Measurements from ENCODE around the gene FAM193B.

The FAM193B gene

DNA sequence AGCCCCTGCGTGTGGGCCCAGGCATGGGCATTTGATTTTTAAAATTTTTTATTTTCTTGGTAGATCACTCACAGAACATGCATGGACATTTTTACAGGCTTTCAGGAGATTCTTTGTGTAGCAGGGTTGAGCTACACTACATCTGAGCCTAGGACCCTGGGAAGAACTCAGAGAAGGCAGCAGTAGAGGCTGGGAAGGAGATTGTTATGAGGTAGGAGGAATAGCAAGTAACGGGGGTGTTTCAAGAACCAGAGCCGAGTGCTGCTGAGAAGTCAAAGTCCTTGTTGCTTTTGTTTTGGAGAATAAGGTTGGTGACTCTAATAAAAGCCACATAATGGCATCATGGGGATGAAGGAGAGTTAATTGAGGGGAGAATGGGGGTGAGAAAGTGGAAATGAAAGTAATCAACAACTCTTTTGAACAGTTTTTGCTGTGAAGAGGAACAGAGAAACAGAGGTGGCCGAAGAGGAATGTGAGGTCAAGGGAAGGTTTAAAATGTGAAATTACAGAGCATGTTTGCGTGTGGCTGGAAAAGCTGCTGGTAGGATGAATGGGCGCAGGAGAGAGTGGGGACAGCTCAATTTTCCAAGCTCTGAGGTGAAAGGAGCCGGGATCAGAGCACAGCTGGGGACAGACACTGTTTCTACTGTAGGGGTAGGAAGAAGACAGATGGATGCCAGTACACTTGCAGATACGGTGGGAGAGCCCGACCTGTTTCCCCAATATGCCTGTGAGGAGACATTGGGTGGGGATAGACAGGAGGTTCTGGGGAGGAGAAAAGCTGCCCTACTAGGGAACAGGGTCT lies 52.3 kb downstream of the FAM193B start (continued):
- no peak for TF ChIP-seq ESRRG (CRISPR knock-in tag; IDR thresholded peaks at IDR 0.05)
- TF ChIP-seq ZNF8 (CRISPR knock-in tag; IDR thresholded peaks at IDR 0.05), result no peak

DNA sequence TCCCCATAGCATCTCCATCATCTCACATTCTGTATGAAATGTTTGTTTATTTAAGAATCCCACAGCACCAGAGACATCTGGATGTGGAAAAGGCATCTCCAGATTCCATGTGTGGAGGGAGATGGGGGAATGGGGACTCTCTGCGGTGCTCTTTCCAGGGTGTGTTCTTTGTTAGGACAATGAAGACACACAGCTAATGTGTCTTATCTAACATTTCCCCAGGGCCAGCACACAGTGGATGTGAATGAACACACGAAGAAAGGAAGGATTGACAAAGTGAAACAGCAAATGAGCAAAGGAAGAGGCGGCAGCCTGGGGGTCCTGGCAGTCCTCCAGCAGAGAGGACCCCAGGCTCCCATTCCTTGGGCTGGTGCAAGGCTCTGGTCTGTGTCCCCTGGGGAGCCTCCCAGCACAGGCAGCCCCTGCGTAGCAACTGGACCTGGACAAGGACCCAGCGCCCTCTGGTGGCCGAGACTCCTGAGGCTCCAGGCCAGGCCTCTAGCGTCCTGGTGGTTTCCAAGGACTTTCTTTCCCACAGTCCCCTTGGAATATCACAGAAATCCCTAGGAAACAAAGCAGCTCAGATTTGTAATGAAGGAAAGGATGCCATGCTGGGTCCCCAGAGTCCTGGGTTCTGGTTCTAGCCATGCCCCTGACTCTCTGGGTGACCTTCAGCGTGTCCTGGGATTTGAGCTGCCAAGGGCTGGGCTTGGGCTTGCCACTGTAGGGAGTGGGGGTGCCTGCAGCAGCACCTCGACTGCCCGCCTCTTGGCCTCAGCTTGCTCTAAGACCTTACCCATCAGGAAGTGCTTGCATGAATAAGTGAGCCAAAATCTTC lies 53.5 kb downstream of the FAM193B start:
- TF ChIP-seq RARB (CRISPR knock-in tag; IDR thresholded peaks at IDR 0.05), result no peak
- TF ChIP-seq, protein P1, sequence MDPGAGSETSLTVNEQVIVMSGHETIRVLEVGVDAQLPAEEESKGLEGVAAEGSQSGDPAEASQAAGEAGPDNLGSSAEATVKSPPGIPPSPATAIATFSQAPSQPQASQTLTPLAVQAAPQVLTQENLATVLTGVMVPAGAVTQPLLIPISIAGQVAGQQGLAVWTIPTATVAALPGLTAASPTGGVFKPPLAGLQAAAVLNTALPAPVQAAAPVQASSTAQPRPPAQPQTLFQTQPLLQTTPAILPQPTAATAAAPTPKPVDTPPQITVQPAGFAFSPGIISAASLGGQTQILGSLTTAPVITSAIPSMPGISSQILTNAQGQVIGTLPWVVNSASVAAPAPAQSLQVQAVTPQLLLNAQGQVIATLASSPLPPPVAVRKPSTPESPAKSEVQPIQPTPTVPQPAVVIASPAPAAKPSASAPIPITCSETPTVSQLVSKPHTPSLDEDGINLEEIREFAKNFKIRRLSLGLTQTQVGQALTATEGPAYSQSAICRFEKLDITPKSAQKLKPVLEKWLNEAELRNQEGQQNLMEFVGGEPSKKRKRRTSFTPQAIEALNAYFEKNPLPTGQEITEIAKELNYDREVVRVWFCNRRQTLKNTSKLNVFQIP (CRISPR knock-in tag; IDR thresholded peaks at IDR 0.05; ENCODE audit: borderline replicate concordance, low read depth), result no peak
- TF ChIP-seq BACH2 (CRISPR knock-in tag; IDR thresholded peaks at IDR 0.05; ENCODE audit: borderline replicate concordance), result no peak
- TF ChIP-seq ZC3H10 (CRISPR knock-in tag; IDR thresholded peaks at IDR 0.05), result no peak
- TF ChIP-seq CSDC2 (CRISPR knock-in tag; IDR thresholded peaks at IDR 0.05), result no peak
- TF ChIP-seq, protein P2, sequence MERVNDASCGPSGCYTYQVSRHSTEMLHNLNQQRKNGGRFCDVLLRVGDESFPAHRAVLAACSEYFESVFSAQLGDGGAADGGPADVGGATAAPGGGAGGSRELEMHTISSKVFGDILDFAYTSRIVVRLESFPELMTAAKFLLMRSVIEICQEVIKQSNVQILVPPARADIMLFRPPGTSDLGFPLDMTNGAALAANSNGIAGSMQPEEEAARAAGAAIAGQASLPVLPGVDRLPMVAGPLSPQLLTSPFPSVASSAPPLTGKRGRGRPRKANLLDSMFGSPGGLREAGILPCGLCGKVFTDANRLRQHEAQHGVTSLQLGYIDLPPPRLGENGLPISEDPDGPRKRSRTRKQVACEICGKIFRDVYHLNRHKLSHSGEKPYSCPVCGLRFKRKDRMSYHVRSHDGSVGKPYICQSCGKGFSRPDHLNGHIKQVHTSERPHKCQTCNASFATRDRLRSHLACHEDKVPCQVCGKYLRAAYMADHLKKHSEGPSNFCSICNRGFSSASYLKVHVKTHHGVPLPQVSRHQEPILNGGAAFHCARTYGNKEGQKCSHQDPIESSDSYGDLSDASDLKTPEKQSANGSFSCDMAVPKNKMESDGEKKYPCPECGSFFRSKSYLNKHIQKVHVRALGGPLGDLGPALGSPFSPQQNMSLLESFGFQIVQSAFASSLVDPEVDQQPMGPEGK (CRISPR knock-in tag; IDR thresholded peaks at IDR 0.05; ENCODE audit: borderline replicate concordance), result no peak
- no peak for TF ChIP-seq ZFP30 (CRISPR knock-in tag; IDR thresholded peaks at IDR 0.05)
- TF ChIP-seq ARNTL (CRISPR knock-in tag; IDR thresholded peaks at IDR 0.05; ENCODE audit: borderline replicate concordance, low read depth), result no peak
- TF ChIP-seq, protein P3, sequence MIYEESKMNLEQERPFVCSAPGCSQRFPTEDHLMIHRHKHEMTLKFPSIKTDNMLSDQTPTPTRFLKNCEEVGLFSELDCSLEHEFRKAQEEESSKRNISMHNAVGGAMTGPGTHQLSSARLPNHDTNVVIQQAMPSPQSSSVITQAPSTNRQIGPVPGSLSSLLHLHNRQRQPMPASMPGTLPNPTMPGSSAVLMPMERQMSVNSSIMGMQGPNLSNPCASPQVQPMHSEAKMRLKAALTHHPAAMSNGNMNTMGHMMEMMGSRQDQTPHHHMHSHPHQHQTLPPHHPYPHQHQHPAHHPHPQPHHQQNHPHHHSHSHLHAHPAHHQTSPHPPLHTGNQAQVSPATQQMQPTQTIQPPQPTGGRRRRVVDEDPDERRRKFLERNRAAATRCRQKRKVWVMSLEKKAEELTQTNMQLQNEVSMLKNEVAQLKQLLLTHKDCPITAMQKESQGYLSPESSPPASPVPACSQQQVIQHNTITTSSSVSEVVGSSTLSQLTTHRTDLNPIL (CRISPR knock-in tag; IDR thresholded peaks at IDR 0.05; ENCODE audit: low read depth), result no peak
- no peak for TF ChIP-seq PPARA (CRISPR knock-in tag; IDR thresholded peaks at IDR 0.05; ENCODE audit: borderline replicate concordance)
- no peak for TF ChIP-seq ZNF70 (CRISPR knock-in tag; IDR thresholded peaks at IDR 0.05)
- TF ChIP-seq ISL1 (CRISPR knock-in tag; IDR thresholded peaks at IDR 0.05), result no peak
- no peak for TF ChIP-seq TCF4 (CRISPR knock-in tag; IDR thresholded peaks at IDR 0.05; ENCODE audit: borderline replicate concordance)
- TF ChIP-seq ZNF8 (CRISPR knock-in tag; IDR thresholded peaks at IDR 0.05), result no peak
- TF ChIP-seq SNAI2 (CRISPR knock-in tag; IDR thresholded peaks at IDR 0.05), result no peak
- ATAC-seq, result peak; percentile 64

DNA sequence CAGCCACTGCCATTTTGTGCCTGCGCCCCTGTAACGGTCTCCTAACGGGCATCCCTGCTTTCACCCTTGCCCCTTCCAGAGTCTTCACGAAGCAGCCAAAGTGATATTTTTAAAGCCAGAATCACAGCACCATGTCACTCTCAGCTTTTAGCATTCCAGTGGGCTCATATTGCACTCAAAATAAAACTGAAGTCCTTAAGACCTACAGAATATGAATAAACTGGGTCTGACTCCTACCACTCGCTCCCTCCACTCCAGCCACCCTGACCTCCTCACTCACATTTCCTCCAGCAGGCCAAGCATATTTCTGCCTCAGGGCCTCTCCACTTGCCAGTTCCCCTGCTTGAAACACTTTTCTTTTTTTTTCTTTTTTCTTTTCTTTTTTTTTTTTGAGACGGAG lies 54.5 kb downstream of the FAM193B start:
- ATAC-seq, result no peak
- TF ChIP-seq ZC3H10 (CRISPR knock-in tag; IDR thresholded peaks at IDR 0.05), result no peak
- TF ChIP-seq ZFP3 (CRISPR knock-in tag; IDR thresholded peaks at IDR 0.05), result no peak
- no peak for TF ChIP-seq TCF4 (CRISPR knock-in tag; IDR thresholded peaks at IDR 0.05; ENCODE audit: borderline replicate concordance)
- no peak for TF ChIP-seq RARB (CRISPR knock-in tag; IDR thresholded peaks at IDR 0.05)
- TF ChIP-seq ZNF565 (CRISPR knock-in tag; conservative IDR thresholded peaks at IDR 0.05; ENCODE audit: low read depth), result no peak

DNA sequence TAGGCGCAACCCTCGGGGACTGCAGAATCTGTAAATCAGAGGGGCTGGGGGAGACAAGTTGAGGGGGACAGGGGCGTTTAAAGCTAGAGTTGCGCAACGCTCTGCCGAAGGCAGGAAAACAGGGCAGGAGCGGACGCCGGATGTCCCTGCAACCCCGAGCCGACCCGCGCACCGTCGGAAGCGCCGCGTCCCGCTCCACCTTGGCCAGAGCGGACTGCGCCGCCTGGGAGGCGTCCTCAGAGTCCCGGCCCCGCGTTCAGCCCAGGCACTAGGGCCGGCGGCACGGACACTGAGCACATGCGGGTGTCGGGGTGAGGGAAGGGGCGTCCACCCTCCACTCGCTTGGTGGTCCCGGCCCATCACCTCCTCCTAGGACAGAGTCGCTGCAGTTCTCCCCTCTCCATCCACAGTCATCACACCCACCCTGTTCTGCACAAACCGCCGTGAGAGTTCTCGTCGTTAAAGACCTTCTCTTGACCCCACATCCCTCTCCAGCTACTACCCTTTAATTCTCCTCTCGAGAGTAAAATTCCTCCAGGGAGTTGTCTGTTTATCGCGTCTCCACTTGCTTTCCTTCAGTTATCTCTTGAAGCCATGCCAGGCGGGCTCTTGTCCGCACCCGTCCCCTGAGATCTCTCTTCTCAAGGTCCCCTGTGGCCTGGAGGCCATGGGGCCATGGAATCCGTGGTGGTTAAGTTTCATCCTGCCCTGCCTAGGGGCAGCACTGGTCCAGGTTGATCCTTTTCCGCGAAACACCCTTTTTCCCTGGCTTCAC lies 56.2 kb downstream of the FAM193B start:
- TF ChIP-seq RARB (CRISPR knock-in tag; IDR thresholded peaks at IDR 0.05) (no peak), ZNF70 (CRISPR knock-in tag; IDR thresholded peaks at IDR 0.05) (no peak), ZC3H10 (CRISPR knock-in tag; IDR thresholded peaks at IDR 0.05) (no peak)
- TF ChIP-seq, protein P4, sequence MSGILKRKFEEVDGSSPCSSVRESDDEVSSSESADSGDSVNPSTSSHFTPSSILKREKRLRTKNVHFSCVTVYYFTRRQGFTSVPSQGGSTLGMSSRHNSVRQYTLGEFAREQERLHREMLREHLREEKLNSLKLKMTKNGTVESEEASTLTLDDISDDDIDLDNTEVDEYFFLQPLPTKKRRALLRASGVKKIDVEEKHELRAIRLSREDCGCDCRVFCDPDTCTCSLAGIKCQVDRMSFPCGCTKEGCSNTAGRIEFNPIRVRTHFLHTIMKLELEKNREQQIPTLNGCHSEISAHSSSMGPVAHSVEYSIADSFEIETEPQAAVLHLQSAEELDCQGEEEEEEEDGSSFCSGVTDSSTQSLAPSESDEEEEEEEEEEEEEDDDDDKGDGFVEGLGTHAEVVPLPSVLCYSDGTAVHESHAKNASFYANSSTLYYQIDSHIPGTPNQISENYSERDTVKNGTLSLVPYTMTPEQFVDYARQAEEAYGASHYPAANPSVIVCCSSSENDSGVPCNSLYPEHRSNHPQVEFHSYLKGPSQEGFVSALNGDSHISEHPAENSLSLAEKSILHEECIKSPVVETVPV (CRISPR knock-in tag; IDR thresholded peaks at IDR 0.05), result no peak
- no peak for ATAC-seq
